Measurements from ENCODE around the gene ABHD13.

Gene ABHD13

DNA sequence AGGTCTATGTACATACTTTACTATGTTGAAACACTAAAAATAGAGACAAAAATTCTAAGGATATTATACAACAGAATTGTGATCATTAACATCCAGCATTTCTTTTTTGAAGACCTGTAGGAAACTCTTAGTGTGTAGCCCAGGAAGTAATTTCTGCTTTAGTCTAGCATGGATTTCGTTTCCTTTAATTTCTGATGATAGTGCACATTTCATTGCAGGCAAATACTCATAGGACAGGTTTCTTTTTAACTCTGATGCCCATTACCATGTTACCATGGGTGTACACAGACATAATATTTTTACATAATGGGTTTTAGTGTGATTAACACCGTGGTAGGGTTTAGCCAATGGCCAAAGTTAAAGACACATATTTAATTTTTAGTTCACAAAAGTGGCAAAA, 29.9 kb upstream of the ABHD13 start:
- TF ChIP-seq, protein P1, sequence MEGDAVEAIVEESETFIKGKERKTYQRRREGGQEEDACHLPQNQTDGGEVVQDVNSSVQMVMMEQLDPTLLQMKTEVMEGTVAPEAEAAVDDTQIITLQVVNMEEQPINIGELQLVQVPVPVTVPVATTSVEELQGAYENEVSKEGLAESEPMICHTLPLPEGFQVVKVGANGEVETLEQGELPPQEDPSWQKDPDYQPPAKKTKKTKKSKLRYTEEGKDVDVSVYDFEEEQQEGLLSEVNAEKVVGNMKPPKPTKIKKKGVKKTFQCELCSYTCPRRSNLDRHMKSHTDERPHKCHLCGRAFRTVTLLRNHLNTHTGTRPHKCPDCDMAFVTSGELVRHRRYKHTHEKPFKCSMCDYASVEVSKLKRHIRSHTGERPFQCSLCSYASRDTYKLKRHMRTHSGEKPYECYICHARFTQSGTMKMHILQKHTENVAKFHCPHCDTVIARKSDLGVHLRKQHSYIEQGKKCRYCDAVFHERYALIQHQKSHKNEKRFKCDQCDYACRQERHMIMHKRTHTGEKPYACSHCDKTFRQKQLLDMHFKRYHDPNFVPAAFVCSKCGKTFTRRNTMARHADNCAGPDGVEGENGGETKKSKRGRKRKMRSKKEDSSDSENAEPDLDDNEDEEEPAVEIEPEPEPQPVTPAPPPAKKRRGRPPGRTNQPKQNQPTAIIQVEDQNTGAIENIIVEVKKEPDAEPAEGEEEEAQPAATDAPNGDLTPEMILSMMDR (IDR thresholded peaks at IDR 0.05; ENCODE audit: insufficient read depth, low read depth, low read length, missing control alignments), result no peak
- DNase-seq (ENCODE audit: low read depth), result no peak
- H3K4me3 ChIP-seq (ENCODE audit: low read depth, low read length), result no peak overlapping the region

DNA sequence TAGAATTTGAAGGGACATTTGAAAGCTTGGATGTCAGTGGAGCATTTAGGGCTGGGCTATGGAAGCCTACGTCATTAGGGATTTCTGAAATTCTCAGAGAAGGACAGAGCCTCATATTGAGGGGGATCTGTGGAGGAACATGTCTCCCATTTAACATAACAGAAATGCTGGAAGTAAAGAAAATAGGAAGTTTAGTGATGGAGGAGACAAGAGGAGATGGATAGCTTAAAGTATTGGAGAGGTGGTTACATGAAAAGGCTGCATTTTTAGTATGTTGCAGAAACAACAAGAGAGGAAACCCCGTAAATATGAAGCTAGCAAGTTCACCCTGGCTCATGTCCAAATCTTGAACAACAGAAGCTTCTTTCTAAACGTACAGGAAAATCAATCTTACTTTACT, 27.3 kb upstream of the ABHD13 start:
- no peak overlapping the region for H3K4me3 ChIP-seq (ENCODE audit: low read depth, low read length)
- TF ChIP-seq, protein P1 (IDR thresholded peaks at IDR 0.05; ENCODE audit: insufficient read depth, low read depth, low read length, missing control alignments), result no peak
- DNase-seq (ENCODE audit: low read depth), result no peak

DNA sequence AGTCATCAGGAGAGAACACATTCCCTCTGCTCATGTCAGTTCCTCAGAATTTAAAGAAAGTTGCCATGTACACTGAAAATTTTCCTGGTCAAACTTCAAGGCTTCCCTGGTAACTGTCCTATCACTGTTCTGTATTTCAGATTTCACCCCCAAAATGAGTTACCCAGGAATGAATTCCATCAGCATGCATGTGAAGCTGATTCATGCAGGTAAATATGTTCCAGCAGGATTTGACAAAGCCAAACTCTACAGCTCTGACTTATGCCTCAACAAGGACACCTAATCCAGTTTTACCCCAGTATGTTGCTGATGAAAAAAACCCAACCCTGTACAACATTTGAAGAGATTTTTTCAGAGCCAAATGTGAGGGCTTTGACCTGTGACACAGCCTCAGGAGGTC, 24.4 kb upstream of the ABHD13 start:
- H3K4me3 ChIP-seq (ENCODE audit: low read depth, low read length), result no peak overlapping the region
- TF ChIP-seq, protein P1 (IDR thresholded peaks at IDR 0.05; ENCODE audit: insufficient read depth, low read depth, low read length, missing control alignments), result no peak
- DNase-seq (ENCODE audit: low read depth), result no peak

DNA sequence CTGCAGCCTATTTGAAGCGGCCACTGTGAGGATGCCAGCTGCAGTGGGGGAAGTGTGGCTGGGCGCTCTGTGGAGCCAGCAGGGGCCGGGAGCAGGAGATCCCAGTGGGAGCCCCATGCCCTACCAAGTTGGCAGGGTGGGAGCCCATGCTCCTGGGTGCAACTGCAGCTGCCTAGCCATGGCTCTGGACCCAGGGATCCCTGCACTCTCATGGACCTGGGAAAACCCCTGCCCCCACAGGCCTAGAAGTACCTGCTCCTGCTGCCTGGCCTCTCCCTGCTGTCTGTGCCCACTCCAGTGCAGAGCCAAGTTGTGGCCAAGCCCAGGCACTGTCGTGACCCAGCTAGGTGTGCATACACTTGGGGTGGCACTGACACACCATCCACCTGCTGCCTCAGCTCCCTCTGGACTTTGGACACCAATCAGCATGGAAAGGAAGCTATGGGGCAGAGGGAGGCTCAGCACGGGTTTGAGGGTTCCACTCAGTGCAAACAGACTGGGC, 23.7 kb upstream of the ABHD13 start:
- no peak for DNase-seq (ENCODE audit: low read depth)
- TF ChIP-seq, protein P1 (IDR thresholded peaks at IDR 0.05; ENCODE audit: insufficient read depth, low read depth, low read length, missing control alignments), result no peak

DNA sequence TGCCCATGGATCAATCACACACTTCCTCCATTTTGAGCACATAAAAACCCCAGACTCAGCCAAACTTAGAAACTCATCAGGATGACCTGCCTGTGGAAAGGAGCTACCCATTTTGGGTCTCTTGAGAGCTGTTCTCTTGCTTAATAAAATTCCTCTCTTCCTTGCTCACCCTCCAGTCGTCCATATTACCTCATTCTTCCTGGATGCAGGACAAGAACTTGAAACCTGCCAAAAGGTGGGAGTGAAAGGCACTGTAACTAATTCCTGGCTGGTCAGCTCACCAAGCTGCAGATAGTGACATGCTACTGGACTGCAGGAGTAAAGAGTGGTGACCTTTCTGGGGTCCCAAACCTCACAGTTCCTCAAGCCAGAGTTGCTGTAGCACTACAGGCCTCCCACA, 23.0 kb upstream of the ABHD13 start:
- TF ChIP-seq, protein P1 (IDR thresholded peaks at IDR 0.05; ENCODE audit: insufficient read depth, low read depth, low read length, missing control alignments), result no peak
- no peak for DNase-seq (ENCODE audit: low read depth)

More for the DNA sequence above, 23.7 kb upstream of the ABHD13 start:
- H3K4me3 ChIP-seq (ENCODE audit: low read depth, low read length), result no peak overlapping the region

DNA sequence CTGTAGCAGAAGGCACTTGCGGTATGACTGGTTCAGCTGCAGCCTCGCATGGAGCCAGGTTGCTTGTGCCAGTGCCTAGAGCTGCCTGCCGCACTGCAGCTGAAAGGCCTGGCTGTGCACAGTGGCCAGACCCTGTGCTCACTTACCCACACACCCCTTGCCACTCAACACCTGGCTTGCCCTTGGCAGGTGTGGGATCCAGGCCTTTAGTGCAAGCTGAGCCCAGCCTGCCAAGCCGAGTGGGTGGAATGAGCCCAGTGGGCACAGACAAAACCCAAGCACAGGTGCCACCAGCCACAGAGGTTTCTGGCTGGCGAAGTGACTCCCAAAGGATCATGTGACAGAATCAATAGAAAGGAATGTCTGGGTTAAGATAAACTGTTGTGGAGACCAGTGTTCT, 22.3 kb upstream of the ABHD13 start:
- TF ChIP-seq, protein P1 (IDR thresholded peaks at IDR 0.05; ENCODE audit: insufficient read depth, low read depth, low read length, missing control alignments), result no peak
- no peak overlapping the region for H3K4me3 ChIP-seq (ENCODE audit: low read depth, low read length)
- no peak for DNase-seq (ENCODE audit: low read depth)

More for the DNA sequence above, 23.0 kb upstream of the ABHD13 start:
- H3K4me3 ChIP-seq (ENCODE audit: low read depth, low read length), result no peak overlapping the region

DNA sequence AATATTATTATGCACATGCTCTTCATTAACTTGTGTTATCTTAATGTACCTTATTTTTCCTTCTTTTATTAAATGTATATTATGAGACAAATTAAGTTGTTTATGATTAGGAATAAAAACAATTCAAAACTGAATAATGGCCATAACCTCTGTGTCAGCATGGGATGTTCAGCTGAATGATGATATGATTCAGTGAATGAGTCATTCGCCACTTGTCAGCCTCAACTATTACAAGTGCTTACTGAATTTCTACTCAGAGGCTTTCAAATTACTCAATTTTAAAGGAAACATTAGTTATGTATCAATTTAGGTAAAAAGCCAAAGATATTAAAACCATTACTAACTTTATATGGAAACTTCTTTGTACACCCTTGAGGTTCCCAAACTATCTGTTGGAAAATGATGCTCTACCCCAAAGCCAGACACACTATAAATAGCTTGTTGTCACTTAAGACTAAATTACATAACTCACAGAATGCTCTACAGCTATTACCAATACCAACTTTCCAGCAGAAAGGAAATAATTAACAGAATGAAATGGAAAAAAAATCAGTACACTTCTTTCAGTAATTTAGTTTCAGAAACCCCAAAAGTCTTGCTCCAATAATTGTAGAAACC, 17.3 kb upstream of the ABHD13 start:
- DNase-seq (ENCODE audit: low read depth), result no peak
- no peak overlapping the region for H3K4me3 ChIP-seq (ENCODE audit: low read depth, low read length)
- TF ChIP-seq, protein P1 (IDR thresholded peaks at IDR 0.05; ENCODE audit: insufficient read depth, low read depth, low read length, missing control alignments), result no peak
